IMR-90 (cell line): ENCODE data around the gene CCDC171. TPM values are rescaled to one million over a fixed set of nuclear protein-coding genes. Genes with fewer than 3 reads are reported as not detected.

ENCODE experiments used
- ATAC-seq: fragments of 200-7000 bp; cut with Tn5 transposase; 2 replicates; pipeline ENCODE4 v1.9.1; 2020; ENCODE audit warnings: low read depth, mild to moderate bottlenecking, moderate library complexity
- BruUV-seq: library from RNA; stranded (reverse); fragments of 400-500 nt; replicated peaks from 2 replicates; lab custom pipeline; 2021; lab: Mats Ljungman, UMichigan
- CTCF ChIA-PET: fragments of 300-600 bp; formaldehyde crosslinking; extraction: SDS; loops from one replicate; lab custom pipeline; 2021; ENCODE audit warnings: antibody characterized with exemption; lab: Yijun Ruan, JAX
- POLR2A ChIA-PET: fragments of 300-600 bp; sonication (Branson Sonifier 250); formaldehyde crosslinking; loops from one replicate; lab custom pipeline; 2022; ENCODE audit warnings: antibody characterized with exemption; ENCODE audit not compliant: unreplicated experiment; lab: Charles Lee
- DNase-seq: peaks from one replicate; pipeline ENCODE4 v3.0.0; 2013
- H2AFZ ChIP-seq: replicated peaks from 2 replicates; pipeline ENCODE3; 2013; ENCODE audit warnings: low read length, mild to moderate bottlenecking; ENCODE audit not compliant: poor library complexity
- H2AK5ac ChIP-seq: 2 replicates; pipeline ENCODE4 v1.6.1; 2013; ENCODE audit warnings: low read depth, low read length, inconsistent platforms
- H2AK9ac ChIP-seq: replicated peaks from 2 replicates; pipeline ENCODE3; 2013; ENCODE audit warnings: mild to moderate bottlenecking, low read depth, low read length, moderate library complexity; ENCODE audit not compliant: poor library complexity
- H2BK120ac ChIP-seq: 2 replicates; pipeline ENCODE4 v1.6.1; 2013; ENCODE audit warnings: low read depth, low read length, inconsistent platforms
- H2BK15ac ChIP-seq: 3 replicates; pipeline ENCODE4 v1.6.1; 2013; ENCODE audit warnings: low read depth, low read length, inconsistent platforms
- H2BK20ac ChIP-seq: 2 replicates; pipeline ENCODE4 v1.6.1; 2013; ENCODE audit warnings: low read depth, mild to moderate bottlenecking, inconsistent platforms, low read length, moderate library complexity
- H2BK5ac ChIP-seq: 2 replicates; pipeline ENCODE4 v1.6.1; 2013; ENCODE audit warnings: mild to moderate bottlenecking, low read depth, low read length, inconsistent platforms; ENCODE audit not compliant: poor library complexity, severe bottlenecking
- H3K14ac ChIP-seq: replicated peaks from 2 replicates; pipeline ENCODE4 v1.6.1; 2013; ENCODE audit warnings: low read depth, low read length, inconsistent platforms
- H3K18ac ChIP-seq: 2 replicates; pipeline ENCODE4 v1.6.1; 2013; ENCODE audit warnings: low read depth, low read length, control low read depth
- H3K23ac ChIP-seq: 2 replicates; pipeline ENCODE4 v1.6.1; 2013; ENCODE audit warnings: low read depth, low read length, inconsistent platforms
- H3K27ac ChIP-seq: 2 replicates; pipeline ENCODE4 v1.5.1; 2013; ENCODE audit warnings: mild to moderate bottlenecking, control low read depth, low read length; ENCODE audit not compliant: insufficient read depth
- H3K27me3 ChIP-seq: 2 replicates; pipeline ENCODE4 v1.6.1; 2013; ENCODE audit warnings: low read length; ENCODE audit not compliant: control insufficient read depth, insufficient read depth
- H3K36me3 ChIP-seq: 2 replicates; pipeline ENCODE4 v1.6.1; 2013; ENCODE audit warnings: low read length, mixed read lengths; ENCODE audit not compliant: control insufficient read depth, insufficient read depth
- H3K4ac ChIP-seq: 2 replicates; pipeline ENCODE4 v1.6.1; 2013; ENCODE audit warnings: low read depth, low read length, inconsistent platforms
- H3K4me1 ChIP-seq: 2 replicates; pipeline ENCODE4 v1.6.1; 2013; ENCODE audit warnings: low read length, mixed read lengths; ENCODE audit not compliant: control insufficient read depth, insufficient read depth
- H3K4me2 ChIP-seq: 2 replicates; pipeline ENCODE4 v1.6.1; 2013; ENCODE audit warnings: low read depth, mild to moderate bottlenecking, control low read depth, low read length, moderate library complexity
- H3K4me3 ChIP-seq: 2 replicates; pipeline ENCODE4 v1.5.1; 2013; ENCODE audit warnings: low read depth, mild to moderate bottlenecking, control low read depth, low read length, moderate library complexity; ENCODE audit not compliant: insufficient read depth
- H3K56ac ChIP-seq: 2 replicates; pipeline ENCODE4 v1.6.1; 2013; ENCODE audit warnings: low read length, inconsistent platforms; ENCODE audit not compliant: insufficient read depth; ENCODE audit errors: extremely low read depth
- H3K79me1 ChIP-seq, 2 experiments: 2 replicates each; pipeline ENCODE4 v1.6.1; 2013; ENCODE audit warnings: low read length in 2 of 2, inconsistent platforms in 1 of 2, low read depth in 1 of 2
- H3K9ac ChIP-seq: 2 replicates; pipeline ENCODE4 v1.6.1; 2013; ENCODE audit warnings: low read depth, low read length, control low read depth
- H3K9me1 ChIP-seq: 2 replicates; pipeline ENCODE4 v1.6.1; 2013; ENCODE audit warnings: low read length, inconsistent platforms; ENCODE audit not compliant: insufficient read depth
- H3K9me3 ChIP-seq: 2 replicates; pipeline ENCODE4 v1.6.1; 2013; ENCODE audit warnings: low read length; ENCODE audit not compliant: control insufficient read depth, insufficient read depth
- H4K20me1 ChIP-seq: 2 replicates; pipeline ENCODE4 v1.6.1; 2013; ENCODE audit warnings: low read length, inconsistent platforms; ENCODE audit not compliant: insufficient read depth
- H4K5ac ChIP-seq: 2 replicates; pipeline ENCODE4 v1.6.1; 2013; ENCODE audit warnings: mild to moderate bottlenecking, low read depth, low read length, control low read depth
- H4K8ac ChIP-seq, 2 experiments: 2 replicates each; pipeline ENCODE4 v1.6.1; 2013; ENCODE audit warnings: low read depth in 2 of 2, low read length in 2 of 2, control low read depth in 1 of 2, inconsistent platforms in 1 of 2
- H4K91ac ChIP-seq: 2 replicates; pipeline ENCODE4 v1.6.1; 2013; ENCODE audit warnings: low read depth, low read length, inconsistent platforms; ENCODE audit not compliant: insufficient read depth
- CEBPB ChIP-seq: IDR thresholded peaks from 2 replicates; pipeline ENCODE4 v1.6.1; 2012; ENCODE audit warnings: low read depth, low read length, improper control_type of control experiment
- MAFK ChIP-seq: IDR thresholded peaks from 2 replicates; pipeline ENCODE4 v1.6.1; 2012; ENCODE audit warnings: low read depth, low read length, improper control_type of control experiment
- MAZ ChIP-seq: IDR thresholded peaks from 2 replicates; pipeline ENCODE4 v1.6.1; 2012; ENCODE audit warnings: low read depth, mild to moderate bottlenecking, low read length, improper control_type of control experiment, moderate library complexity, borderline replicate concordance
- NFE2L2 ChIP-seq: fragments of 150-350 bp; IDR thresholded peaks from 2 replicates; pipeline ENCODE4 v1.6.1; 2016; ENCODE audit warnings: low read depth, mild to moderate bottlenecking, low read length
- USF2 ChIP-seq: fragments of 150-350 bp; IDR thresholded peaks from 2 replicates; pipeline ENCODE4 v1.6.1; 2017; ENCODE audit warnings: mild to moderate bottlenecking, antibody characterized with exemption, low read length, low read depth
- WGBS, 2 experiments: methylation state at CpG; one replicate each; pipeline versions ENCODE4 v1.1.5 to v1.1.7; 2013; ENCODE audit warnings: missing lambda C conversion rate in 2 of 2; ENCODE audit not compliant: insufficient read length in 1 of 2; ENCODE audit errors: extremely low coverage in 2 of 2; 5-methylcytosine and 5-hydroxymethylcytosine counted together
- dilution Hi-C: fragments of 300-500 bp; cut with HindIII; formaldehyde crosslinking; loops from one replicate; pipeline ENCODE4 v1.14.3; 2018; ENCODE audit warnings: low sequenced_read_pairs; ENCODE audit not compliant: unreplicated experiment
- in situ Hi-C: fragments of 300-500 bp; cut with MboI; formaldehyde crosslinking; loops from 3 replicates; pipeline ENCODE4 v1.14.3; 2019; ENCODE audit warnings: low sequenced_read_pairs, inconsistent platforms, mixed read lengths
- intact Hi-C: fragments of 100-400 bp; cut with micrococcal nuclease; formaldehyde crosslinking; loops from 2 replicates; pipeline ENCODE4 v1.10.0; 2022
- polyA plus RNA-seq, 3 experiments: library from polyadenylated mRNA; depleted of rRNA; stranded (reverse); fragments of >200 nt; gene quantifications; 2 replicates each; pipeline ENCODE4 v1.2.3, GENCODE V29; 2012; ENCODE audit warnings: low replicate concordance in 1 of 3
- total RNA-seq: library from RNA; depleted of rRNA; stranded (reverse); fragments of >200 nt; gene quantifications from 2 replicates; pipeline ENCODE4 v1.2.3, GENCODE V29; 2012

Gene CCDC171
- total and polyA plus RNA-seq, 2 of the 4 experiments (the other 2 are of a cell fraction): 0.63 to 2.2 TPM

- ChIA-PET POLR2A (no interaction called here), CTCF (no interaction called here)
- Histone ChIP-seq H3K27me3 (no peaks in the 10 kb centered on the region), H4K20me1 (no peaks in the 10 kb centered on the region), H3K4me2 (no peak overlapping the region), H3K4ac (no peak overlapping the region), H3K23ac (no peak overlapping the region), H3K14ac (no peak overlapping the region), H3K56ac (no peak overlapping the region), H3K4me1 (no peaks in the 10 kb centered on the region), H2BK15ac (no peak overlapping the region), H3K18ac (no peak overlapping the region), H2AK9ac (no peak overlapping the region), H4K5ac (no peak overlapping the region), H4K8ac (no peak overlapping the region), H2AK5ac (no peak overlapping the region), H3K79me1 (no peaks in the 10 kb centered on the region), H2BK120ac (no peak overlapping the region), H2BK5ac (no peak overlapping the region), H3K9ac (no peak overlapping the region), H3K27ac (no peak overlapping the region), H4K91ac (no peak overlapping the region), H3K4me3 (no peak overlapping the region), H2AFZ (no peak overlapping the region), H2BK20ac (no peak overlapping the region), H3K9me3 (no peaks in the 10 kb centered on the region), H3K36me3 (no peaks in the 10 kb centered on the region), H3K9me1 (no peaks in the 10 kb centered on the region)
- intact Hi-C loops (no loop called here), dilution Hi-C loops (no loop called here), in situ Hi-C loops (no loop called here)
- TF ChIP-seq NFE2L2: no peak
- no peak for TF ChIP-seq CEBPB
- no peak for TF ChIP-seq MAZ
- TF ChIP-seq MAFK: no peak
- no peak for TF ChIP-seq USF2
- WGBS, 2 experiments: no CpG with 5 or more reads among the region's 1 CpG
- ATAC-seq: no peak
- DNase-seq: no peak
- no TSS peak for BruUV-seq
These were observed 82.9 kb downstream of the CCDC171 start for GRCh38 chr9:15635752-15636151.
